ENCODE data around the gene LRG1. TPM values are rescaled to one million over a fixed set of nuclear protein-coding genes. Genes with fewer than 3 reads are reported as not detected.

LRG1 gene
- total and polyA plus RNA-seq, 2 experiments from 2014 or later = 0.21 to 0.45 TPM

GRCh38 chr19:4553092-4553695 is 13.4 kb upstream of the LRG1 start:
- no peak overlapping the region; the same call in 2 of the 3 replicates for H3K4me3 Mint-ChIP-seq
- peaks cover 23% of the 10 kb centered on the region for H3K27me3 Mint-ChIP-seq (ENCODE audit: insufficient read depth, low read depth, poor library complexity)
- H3K27ac ChIP-seq (ENCODE audit: low read depth) = no peak overlapping the region
- peaks cover 7% of the 10 kb centered on the region; the same call in 2 of the 3 replicates for H3K4me1 Mint-ChIP-seq
- H3K4me3 ChIP-seq = no peak overlapping the region
- peaks cover 58% of the 10 kb centered on the region for H3K36me3 Mint-ChIP-seq (ENCODE audit: low read depth)
- H3K27me3 ChIP-seq (ENCODE audit: insufficient read depth) = no peaks in the 10 kb centered on the region
- peaks cover 8% of the 10 kb centered on the region; the same call in 1 of the 2 replicates for H4K20me1 ChIP-seq (replicated peaks; ENCODE audit: insufficient read depth)
- no peak overlapping the region for H3K27ac Mint-ChIP-seq
- no peaks in the 10 kb centered on the region; the same call in 1 of the 2 replicates for H3K4me1 ChIP-seq (ENCODE audit: insufficient read depth)
- TF ChIP-seq CTCF (conservative IDR thresholded peaks at IDR 0.05; ENCODE audit: low read depth in 2 of 2) (no peak), EZH2phosphoT487 (IDR thresholded peaks at IDR 0.05; ENCODE audit: unreplicated experiment) (no peak), ZNF462 (CRISPR knock-in tag; IDR thresholded peaks at IDR 0.05) (no peak), ZNF114 (CRISPR knock-in tag; IDR thresholded peaks at IDR 0.05) (no peak), STAT1 (IDR thresholded peaks at IDR 0.05; ENCODE audit: unreplicated experiment) (no peak), CREB1 (CRISPR knock-in tag; IDR thresholded peaks at IDR 0.05; ENCODE audit: low read depth) (no peak), EZH2 (IDR thresholded peaks at IDR 0.05; ENCODE audit: low read depth, unreplicated experiment) (no peak), JUNB (IDR thresholded peaks at IDR 0.05; ENCODE audit: unreplicated experiment) (no peak), ZNF331 (CRISPR knock-in tag; IDR thresholded peaks at IDR 0.05; ENCODE audit: low read depth) (no peak), ETS1 (IDR thresholded peaks at IDR 0.05) (no peak), POLR2AphosphoS5 (IDR thresholded peaks at IDR 0.05; ENCODE audit: low read depth) (no peak), NANOG (IDR thresholded peaks at IDR 0.05; ENCODE audit: borderline replicate concordance) (no peak)
- TF ChIP-seq, protein P1, sequence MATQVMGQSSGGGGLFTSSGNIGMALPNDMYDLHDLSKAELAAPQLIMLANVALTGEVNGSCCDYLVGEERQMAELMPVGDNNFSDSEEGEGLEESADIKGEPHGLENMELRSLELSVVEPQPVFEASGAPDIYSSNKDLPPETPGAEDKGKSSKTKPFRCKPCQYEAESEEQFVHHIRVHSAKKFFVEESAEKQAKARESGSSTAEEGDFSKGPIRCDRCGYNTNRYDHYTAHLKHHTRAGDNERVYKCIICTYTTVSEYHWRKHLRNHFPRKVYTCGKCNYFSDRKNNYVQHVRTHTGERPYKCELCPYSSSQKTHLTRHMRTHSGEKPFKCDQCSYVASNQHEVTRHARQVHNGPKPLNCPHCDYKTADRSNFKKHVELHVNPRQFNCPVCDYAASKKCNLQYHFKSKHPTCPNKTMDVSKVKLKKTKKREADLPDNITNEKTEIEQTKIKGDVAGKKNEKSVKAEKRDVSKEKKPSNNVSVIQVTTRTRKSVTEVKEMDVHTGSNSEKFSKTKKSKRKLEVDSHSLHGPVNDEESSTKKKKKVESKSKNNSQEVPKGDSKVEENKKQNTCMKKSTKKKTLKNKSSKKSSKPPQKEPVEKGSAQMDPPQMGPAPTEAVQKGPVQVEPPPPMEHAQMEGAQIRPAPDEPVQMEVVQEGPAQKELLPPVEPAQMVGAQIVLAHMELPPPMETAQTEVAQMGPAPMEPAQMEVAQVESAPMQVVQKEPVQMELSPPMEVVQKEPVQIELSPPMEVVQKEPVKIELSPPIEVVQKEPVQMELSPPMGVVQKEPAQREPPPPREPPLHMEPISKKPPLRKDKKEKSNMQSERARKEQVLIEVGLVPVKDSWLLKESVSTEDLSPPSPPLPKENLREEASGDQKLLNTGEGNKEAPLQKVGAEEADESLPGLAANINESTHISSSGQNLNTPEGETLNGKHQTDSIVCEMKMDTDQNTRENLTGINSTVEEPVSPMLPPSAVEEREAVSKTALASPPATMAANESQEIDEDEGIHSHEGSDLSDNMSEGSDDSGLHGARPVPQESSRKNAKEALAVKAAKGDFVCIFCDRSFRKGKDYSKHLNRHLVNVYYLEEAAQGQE (IDR thresholded peaks at IDR 0.05; ENCODE audit: unreplicated experiment) = no peak
- H3K9me3 Mint-ChIP-seq = no peaks in the 10 kb centered on the region
- peaks cover 9% of the 10 kb centered on the region; the same call in 1 of the 2 replicates for H3F3A ChIP-seq (replicated peaks; ENCODE audit: low read depth)
- H3K36me3 ChIP-seq (ENCODE audit: insufficient read depth) = peaks cover 4% of the 10 kb centered on the region
- H2AFZ ChIP-seq = no peak overlapping the region
- no peaks in the 10 kb centered on the region for H3K79me2 ChIP-seq (replicated peaks; ENCODE audit: insufficient read depth)
- H3K9me2 ChIP-seq (ENCODE audit: insufficient read depth) = no peaks in the 10 kb centered on the region
- ATAC-seq (no peak), DNase-seq (ENCODE audit: low spot score) (no peak)
- H3K4me2 ChIP-seq = no peak overlapping the region

All from GM23338 (cell line).